ENCODE results near the gene SCAND1. TPM values are rescaled to one million over a fixed set of nuclear protein-coding genes. Genes with fewer than 3 reads are reported as not detected.
"Not testable (repeated sequence)": the region's sequence is repeated elsewhere in the genome, so short reads cannot be mapped to it uniquely, and the experiment has no call there.

Gene SCAND1
- total RNA-seq, 1 donor from 2014 or later: 37.8 TPM

GRCh38 chr20:35968930-35969329, 14.6 kb upstream of the SCAND1 start:
- no peak for ATAC-seq
- intact Hi-C loops (cut with DNase I): no loop called here
- no peak for DNase-seq (ENCODE audit: low spot score)

GRCh38 chr20:35967979-35968640, 13.8 kb upstream of the SCAND1 start, which contains the start of gene CNBD2:
Gene CNBD2 (plus strand): TSS chr20:35968590. CDS start chr20:35968763, 173 bp downstream.
- ATAC-seq: no peak
- DNase-seq (ENCODE audit: low spot score): no peak
- intact Hi-C loops (cut with DNase I): no loop called here

GRCh38 chr20:35963878-35964277, 9.6 kb upstream of the SCAND1 start:
- intact Hi-C loops (cut with DNase I): no loop called here
- DNase-seq (ENCODE audit: low spot score): no peak
- ATAC-seq: no peak

DNA sequence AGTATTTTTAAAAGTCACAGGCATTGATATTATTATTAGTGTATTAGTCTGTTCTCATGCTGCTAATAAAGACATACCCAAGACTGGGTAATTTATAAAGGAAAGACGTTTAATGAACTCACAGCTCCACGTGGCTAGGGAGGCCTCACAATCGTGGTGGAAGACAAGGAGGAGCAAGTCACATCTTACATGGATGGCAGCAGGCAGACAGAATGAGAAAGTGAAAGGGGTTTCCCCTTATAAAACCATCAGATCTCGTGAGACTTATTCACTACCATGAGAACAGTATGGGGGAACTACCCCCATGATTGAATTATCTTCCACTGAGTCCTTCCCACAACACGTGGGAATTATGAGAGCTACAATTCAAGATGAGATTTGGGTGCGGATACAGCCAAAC, 5.0 kb upstream of the SCAND1 start:
- DNase-seq (ENCODE audit: low spot score); intact Hi-C loops (cut with DNase I); ATAC-seq: not testable (repeated sequence)

DNA sequence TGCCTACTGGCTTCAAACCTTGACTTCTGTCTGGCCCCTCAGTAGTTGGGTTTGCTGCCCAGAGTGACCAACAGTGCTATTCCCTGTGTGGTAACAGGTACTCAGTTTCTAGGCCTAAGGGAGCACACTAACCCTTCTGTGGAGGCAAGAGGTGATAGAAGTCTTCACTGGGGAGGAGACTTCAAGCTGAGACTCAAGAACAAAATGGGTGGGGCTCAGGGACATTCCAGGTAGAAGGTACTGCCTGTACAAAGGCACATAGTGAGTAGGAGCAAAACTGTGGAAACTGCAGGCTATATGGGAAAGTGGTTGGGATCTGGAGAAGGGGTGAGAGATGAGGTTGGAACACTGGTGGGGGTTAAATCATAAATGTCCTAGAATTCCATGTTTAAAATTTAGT, 2.3 kb upstream of the SCAND1 start:
- no peak for DNase-seq (ENCODE audit: low spot score)
- intact Hi-C loops (cut with DNase I): no loop called here
- ATAC-seq: no peak

GRCh38 chr20:35954907-35955251, 577 bp upstream of the SCAND1 start:
- DNase-seq (ENCODE audit: low spot score): no peak
- intact Hi-C loops (cut with DNase I): no loop called here
- ATAC-seq: peak; percentile 8

- intact Hi-C loops (cut with DNase I): no loop called here
- peak; percentile 75 for DNase-seq (ENCODE audit: low spot score)
Measured at GRCh38 chr20:35953387-35954199, 709 bp downstream of the SCAND1 start.

GRCh38 chr20:35952480-35953386, 1.6 kb downstream of the SCAND1 start:
- DNase-seq (ENCODE audit: low spot score): no peak
- no peak for ATAC-seq
- intact Hi-C loops (cut with DNase I): no loop called here

More at GRCh38 chr20:35953387-35954199, 709 bp downstream of the SCAND1 start:
- peak; percentile 36 for ATAC-seq

GRCh38 chr20:35952080-35952479, 2.2 kb downstream of the SCAND1 start:
- ATAC-seq; intact Hi-C loops (cut with DNase I); DNase-seq (ENCODE audit: low spot score): not testable (repeated sequence)

GRCh38 chr20:35950093-35950492, 4.2 kb downstream of the SCAND1 start:
- ATAC-seq: no peak
- intact Hi-C loops (cut with DNase I): no loop called here
- no peak for DNase-seq (ENCODE audit: low spot score)

- ATAC-seq (no peak), DNase-seq (ENCODE audit: low spot score) (no peak)
- intact Hi-C loops (cut with DNase I): no loop called here
Measured at GRCh38 chr20:35947907-35948306, 6.4 kb downstream of the SCAND1 start.

GRCh38 chr20:35947489-35947888, 6.8 kb downstream of the SCAND1 start:
- no peak for ATAC-seq
- DNase-seq (ENCODE audit: low spot score): no peak
- intact Hi-C loops (cut with DNase I): no loop called here

- intact Hi-C loops (cut with DNase I): no loop called here
- ATAC-seq: no peak
- no peak for DNase-seq (ENCODE audit: low spot score)
Measured at GRCh38 chr20:35942243-35942642, 12.1 kb downstream of the SCAND1 start.

- intact Hi-C loops (cut with DNase I): no loop called here
- no peak for DNase-seq (ENCODE audit: low spot score)
- no peak for ATAC-seq
Measured at GRCh38 chr20:35941620-35942019, 12.7 kb downstream of the SCAND1 start.

DNA sequence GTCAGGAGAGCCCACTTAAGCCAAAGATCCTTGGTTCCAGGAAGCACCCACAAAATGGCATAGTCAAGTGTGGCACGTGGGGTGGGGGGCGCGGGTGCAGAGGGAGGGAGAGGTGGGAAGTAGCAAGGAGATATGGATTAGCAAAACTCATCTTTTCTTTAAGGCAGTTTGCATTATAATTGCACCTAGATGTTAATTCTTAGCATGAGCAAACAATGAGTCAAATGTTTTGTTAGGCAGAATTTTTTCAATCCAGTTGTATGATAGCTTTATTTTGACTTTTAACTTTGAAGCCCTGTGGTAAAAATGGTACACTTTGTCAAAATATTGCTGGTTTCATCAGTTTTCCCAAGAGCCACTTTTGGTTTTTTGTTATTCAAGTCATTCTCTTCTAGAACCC, 15.0 kb downstream of the SCAND1 start:
- intact Hi-C loops (cut with DNase I): no loop called here
- ATAC-seq: no peak

DNA sequence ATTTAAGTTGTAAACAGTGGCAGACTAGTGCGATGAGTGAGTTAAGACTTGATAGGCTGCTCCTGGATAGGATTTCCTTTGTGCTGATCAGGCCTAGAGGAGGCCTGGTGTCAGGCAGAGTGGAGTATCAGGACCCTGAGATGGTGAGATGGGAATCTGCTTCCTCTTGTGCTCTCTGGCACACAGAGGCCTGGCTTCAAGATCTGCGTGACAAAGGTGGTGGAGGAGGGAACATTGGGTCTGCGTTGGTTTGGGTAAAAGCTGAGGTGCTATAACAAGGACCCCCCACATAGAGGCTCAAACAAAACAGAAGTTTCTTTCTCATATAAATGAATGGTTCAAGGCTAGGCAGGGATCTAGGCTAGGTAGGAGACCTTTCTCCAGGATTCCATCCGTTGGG, 20.3 kb downstream of the SCAND1 start:
- ATAC-seq (no peak), DNase-seq (ENCODE audit: low spot score) (no peak)
- intact Hi-C loops (cut with DNase I): no loop called here

More for the DNA sequence above, 15.0 kb downstream of the SCAND1 start:
- no peak for DNase-seq (ENCODE audit: low spot score)

DNA sequence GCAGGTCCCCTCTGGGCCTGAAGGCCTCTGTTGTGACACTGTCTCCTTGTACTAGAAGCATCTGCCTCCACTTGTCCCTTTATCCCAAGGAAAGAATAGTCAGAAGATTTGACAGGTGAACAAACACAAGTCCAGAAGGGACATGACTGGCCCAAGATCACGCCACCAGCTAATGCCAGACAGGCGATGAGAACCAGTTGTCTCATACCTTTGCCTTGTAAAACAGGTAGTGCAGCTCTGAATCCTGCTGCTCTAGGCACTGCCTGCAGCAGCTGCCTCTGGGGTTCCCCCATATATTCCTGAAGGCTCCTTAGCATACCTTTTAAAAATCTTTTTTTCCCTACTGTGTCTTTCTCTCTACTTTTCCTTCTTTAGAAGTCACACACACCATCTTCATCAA, 25.0 kb downstream of the SCAND1 start:
- DNase-seq (ENCODE audit: low spot score): no peak
- intact Hi-C loops (cut with DNase I): no loop called here
- ATAC-seq: no peak

DNA sequence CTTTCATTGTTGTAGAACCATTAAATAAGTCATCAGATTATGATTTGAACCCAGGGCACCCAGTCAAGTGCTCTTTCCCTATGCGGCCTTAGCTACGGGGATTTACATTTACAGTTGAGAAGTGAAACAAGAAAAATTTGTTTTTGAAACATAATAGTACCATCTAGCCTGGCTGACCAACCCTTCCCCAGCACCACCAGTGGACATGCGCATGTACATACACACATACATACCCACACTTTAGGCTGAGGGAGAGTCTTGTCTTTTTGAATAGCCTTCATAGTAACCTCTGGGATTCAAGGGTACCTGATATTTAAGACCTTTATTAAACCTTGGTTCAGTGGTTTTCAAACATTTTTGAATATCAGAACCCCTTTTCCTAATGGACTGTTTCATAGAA, 33.8 kb downstream of the SCAND1 start:
- DNase-seq (ENCODE audit: low spot score) (no peak), ATAC-seq (no peak)
- intact Hi-C loops (cut with DNase I): no loop called here

GRCh38 chr20:35918021-35918420, 36.3 kb downstream of the SCAND1 start:
- ATAC-seq: no peak
- DNase-seq (ENCODE audit: low spot score): no peak
- intact Hi-C loops (cut with DNase I): no loop called here
